HT1080 (cell line): Measurements from ENCODE around the gene IPO5. TPM values are rescaled to one million over a fixed set of nuclear protein-coding genes. Genes with fewer than 3 reads are reported as not detected.
"Not testable (repeated sequence)": the region's sequence is repeated elsewhere in the genome, so short reads cannot be mapped to it uniquely, and the experiment has no call there.

ENCODE experiments used
- DNase-seq: peaks from one replicate; pipeline ENCODE4 v3.0.0-alpha.2; 2015; ENCODE audit warnings: low read depth
- total RNA-seq: library from RNA; depleted of rRNA; stranded (reverse); fragments of >200 nt; shearing (Covaris generic); gene quantifications from 2 replicates; pipeline ENCODE4 v1.2.3, GENCODE V29; 2014

Gene IPO5
- total RNA-seq, 1 experiment from 2014 or later: 187 TPM

GRCh38 chr13:97948041-97948440, 5.4 kb upstream of the IPO5 start:
- DNase-seq: peak; percentile 30

DNA sequence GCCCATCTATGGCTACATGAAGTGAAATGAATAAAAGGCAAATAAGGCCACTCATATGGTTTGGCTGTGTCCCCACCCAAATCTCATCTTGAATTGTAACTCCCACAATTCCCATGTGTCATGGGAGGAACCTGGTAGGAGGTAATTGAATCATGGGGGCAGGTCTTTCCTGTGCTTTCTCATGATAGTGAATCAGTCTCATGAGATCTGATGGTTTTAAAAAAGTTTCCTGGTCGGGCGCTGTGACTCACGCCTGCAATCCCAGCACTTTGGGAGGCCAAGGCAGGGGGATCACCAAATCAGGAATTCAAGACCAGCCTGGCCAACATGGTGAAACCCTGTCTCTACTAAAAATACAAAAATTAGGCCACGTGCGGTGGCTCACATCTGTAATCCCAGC, 4.2 kb upstream of the IPO5 start:
- peak; percentile 77 for DNase-seq

GRCh38 chr13:97951376-97951775, 2.1 kb upstream of the IPO5 start:
- no peak for DNase-seq

GRCh38 chr13:97952831-97953230, 644 bp upstream of the IPO5 start:
- DNase-seq: not testable (repeated sequence)

DNA sequence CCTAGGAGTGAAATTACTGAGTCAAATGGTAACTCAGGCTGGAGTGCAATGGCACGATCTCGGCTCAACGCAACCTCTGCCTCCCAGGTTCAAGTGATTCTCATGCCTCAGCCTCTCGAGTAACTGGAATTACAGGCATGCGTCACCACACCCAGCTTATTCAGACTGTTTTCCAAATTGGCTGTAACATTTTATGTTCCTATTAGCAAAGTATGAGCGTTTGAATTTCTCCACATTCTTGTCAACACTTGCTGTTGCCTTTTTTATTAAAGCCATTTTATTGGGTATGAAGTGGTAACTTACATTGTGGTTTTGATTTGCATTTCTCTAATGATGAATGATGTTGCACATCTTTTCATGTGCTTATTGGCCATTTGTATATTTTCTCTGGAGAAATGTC, 7.9 kb downstream of the IPO5 start:
- DNase-seq: no peak

DNA sequence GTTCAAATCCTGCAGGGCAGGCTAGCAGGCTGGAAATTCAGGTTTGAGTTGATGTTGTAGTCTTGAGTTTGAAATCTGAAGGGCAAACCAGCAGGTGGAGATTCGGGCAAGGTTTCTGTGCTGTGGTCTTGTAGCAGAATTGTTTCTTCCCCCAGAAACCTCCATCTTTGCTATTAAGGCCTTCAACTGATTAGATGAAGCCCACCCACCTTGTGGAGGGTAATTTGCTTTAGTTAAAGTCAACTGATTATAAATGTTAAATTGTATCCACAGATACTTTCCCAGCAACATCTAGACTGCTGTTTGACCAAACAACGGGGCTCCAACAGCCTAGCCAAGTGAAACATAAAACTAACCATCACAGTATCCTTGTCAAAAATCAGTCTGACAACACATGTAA, 9.4 kb downstream of the IPO5 start:
- no peak for DNase-seq

DNA sequence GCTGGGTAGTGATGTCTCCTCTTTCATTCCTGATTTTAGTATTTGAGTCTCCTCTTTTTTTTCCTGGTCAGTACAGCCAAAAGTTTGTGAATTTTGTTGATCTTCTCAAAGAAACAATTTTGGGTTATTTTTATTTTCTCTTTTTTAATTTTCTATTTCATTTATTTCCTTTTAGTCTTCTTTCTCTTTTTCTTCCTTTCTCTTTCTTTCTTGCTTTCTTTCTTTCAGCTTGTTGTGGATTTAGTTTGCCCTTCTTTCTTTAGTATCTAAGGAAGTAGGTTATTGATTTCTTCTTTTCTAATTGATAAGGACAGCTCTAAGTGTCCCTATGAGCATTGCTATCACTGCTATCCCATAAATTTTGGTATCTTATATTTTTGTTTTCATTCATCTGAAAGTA, 13.8 kb downstream of the IPO5 start:
- no peak for DNase-seq

- no peak for DNase-seq
Measured at GRCh38 chr13:97967948-97968347, 14.5 kb downstream of the IPO5 start.

- DNase-seq: no peak
Measured at GRCh38 chr13:97971519-97971918, 18.0 kb downstream of the IPO5 start.

GRCh38 chr13:97974773-97975172, 21.3 kb downstream of the IPO5 start:
- DNase-seq: no peak

- no peak for DNase-seq
Measured at GRCh38 chr13:97975280-97975847, 21.9 kb downstream of the IPO5 start.

GRCh38 chr13:97975848-97976609, 22.6 kb downstream of the IPO5 start:
- DNase-seq: peak; percentile 86

DNA sequence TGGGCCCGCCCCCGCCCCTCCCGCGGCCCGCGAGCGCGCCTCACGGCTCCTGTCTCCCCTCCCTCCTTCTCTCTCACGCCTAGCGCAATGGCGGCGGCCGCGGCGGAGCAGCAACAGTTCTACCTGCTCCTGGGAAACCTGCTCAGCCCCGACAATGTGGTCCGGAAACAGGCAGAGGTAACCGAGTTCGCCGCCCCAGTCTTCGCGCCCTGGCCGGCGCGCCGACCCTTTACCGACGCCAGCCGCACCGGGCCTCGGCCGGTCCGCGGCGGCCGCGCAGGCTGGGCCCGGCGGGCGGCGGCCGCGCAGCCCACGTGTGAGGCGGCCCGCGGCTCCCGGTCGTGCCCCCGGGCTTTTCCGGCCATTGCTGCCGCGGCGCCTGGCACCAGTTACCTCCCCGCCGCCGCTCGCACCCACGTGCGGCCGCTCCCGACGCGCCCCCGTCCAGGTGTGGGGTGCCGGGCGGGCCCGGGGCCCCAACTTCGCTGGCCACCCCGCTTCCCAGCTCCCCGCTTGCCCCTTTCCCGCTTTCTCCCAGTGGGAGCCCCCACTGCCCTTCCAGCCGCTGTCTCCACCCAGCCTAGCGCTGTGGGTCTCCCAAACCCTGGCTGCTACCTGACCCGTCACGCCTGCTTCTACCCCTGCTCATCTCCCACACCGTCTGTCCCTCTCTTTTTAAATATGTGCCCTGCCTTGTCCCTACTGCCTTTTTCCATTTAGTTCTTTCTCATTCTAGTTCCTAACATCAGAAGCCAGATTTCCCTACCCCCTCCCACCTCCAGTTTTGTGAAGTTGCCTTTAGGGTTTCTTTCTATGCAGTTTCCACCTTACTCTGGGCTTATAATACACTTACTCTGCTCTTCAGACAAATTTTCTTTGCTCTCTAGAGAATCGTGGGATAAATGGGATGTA, 23.4 kb downstream of the IPO5 start:
- DNase-seq: peak; percentile 16

GRCh38 chr13:97977982-97978381, 24.5 kb downstream of the IPO5 start:
- DNase-seq: no peak

GRCh38 chr13:97978651-97979050, 25.2 kb downstream of the IPO5 start:
- DNase-seq: no peak

DNA sequence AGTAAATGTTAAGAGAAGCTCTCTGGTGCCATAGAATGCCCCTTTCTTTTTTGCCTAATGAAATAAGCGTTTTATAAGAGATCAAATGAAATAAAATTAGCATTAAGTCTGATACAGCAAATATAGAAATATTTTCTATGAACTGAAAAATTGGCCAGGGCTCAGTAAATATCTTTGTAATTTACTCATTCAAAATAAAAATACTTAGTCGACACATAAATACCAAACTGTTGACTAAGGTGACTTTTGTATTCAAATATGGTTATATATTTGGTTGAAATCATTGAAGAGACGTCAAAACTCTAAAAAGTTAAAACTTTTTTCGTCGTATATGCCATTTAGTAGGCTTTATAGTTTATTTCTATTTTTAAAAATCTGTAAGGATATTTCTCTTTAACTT, 25.6 kb downstream of the IPO5 start:
- no peak for DNase-seq

DNA sequence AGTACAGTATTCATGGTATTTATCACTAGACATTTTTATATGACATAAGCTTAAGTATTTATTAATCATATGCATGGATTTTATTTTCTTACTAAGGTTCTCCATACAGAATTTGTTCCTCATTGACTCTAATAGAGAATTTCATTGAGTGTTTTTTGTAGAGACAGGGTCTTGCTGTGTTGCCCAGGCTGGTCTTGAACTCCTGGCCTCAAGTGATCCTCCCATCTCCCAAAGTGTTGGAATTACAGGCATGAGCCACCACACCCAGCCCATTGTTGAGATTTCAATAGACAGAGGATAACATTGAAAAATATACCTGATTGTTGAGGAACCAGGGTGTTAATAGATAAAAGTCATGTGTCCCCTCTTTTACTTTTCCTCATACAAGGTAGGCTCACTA, 26.1 kb downstream of the IPO5 start:
- no peak for DNase-seq

- no peak for DNase-seq
Measured at GRCh38 chr13:97982286-97982685, 28.8 kb downstream of the IPO5 start.

DNA sequence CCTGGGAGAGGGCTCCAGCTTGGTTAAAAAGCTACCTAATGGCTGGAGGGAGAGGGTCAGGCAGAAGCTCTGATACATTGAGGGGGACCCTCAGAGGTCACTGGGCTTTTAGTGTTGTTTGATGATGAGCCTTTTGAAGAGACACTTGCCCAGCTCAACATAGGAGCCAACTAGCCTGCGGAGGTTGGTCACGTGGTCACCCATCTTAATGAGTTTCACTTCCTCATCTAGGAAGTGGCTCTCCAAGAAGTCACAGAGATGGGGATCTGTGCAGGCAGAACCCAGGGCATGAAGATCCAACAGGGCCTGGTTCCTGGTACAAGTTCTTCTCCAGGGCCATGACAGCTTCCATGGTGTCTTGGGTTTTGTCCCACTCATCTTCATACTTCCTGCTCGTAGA, 33.4 kb downstream of the IPO5 start:
- DNase-seq: no peak

DNA sequence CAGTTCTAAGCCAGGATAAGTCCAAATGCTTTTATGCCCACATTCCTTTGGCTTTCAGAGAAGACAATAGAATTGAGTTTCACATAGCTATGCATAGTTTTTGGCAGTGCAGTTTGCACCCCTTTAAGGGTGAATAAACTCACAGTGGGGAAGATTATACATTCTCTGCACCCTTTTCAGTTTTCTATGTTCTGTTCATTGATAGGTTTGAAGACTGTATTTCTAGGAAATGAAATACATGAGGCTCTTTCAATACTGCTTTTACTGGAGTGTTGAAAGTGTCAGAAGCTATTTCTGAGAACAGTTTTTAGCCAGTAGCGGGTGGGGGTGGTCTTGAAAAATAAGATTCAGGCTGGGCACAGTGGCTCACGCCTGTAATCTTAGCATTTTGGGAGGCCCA, 46.2 kb downstream of the IPO5 start:
- no peak for DNase-seq

DNA sequence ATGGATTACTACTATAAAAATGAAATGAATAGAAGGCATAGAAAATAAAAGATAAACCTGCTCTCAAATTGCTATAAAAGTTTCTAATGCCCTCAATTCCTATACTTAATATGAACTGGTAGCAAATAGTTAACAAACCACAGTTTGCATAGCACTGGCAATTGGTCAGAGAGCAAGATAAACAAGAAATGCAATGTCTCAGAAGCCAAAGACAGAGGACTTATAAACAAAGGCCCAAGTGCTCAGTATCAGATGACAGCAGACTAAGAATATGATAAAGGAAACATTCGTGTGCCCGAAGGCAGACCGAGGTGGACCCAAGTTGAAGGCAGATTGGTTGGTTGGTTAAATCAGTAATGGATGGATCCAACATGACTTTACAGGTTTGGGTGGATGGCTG, 50.6 kb downstream of the IPO5 start:
- no peak for DNase-seq

GRCh38 chr13:98004997-98005396, 51.5 kb downstream of the IPO5 start:
- peak; percentile 18 for DNase-seq
